NOMO-1 treated with dmso at 0.1 percent for 144 hours (cell line): Measurements from ENCODE around the gene GORASP1.
A peak's percentile ranks its signal among the peaks of the same experiment; 100 is the strongest.

Source experiments
- DNase-seq: peaks from one replicate; lab custom pipeline; 2025; ENCODE audit not compliant: unreplicated experiment; lab: John Stamatoyannopoulos, UW

GORASP1 gene

DNA sequence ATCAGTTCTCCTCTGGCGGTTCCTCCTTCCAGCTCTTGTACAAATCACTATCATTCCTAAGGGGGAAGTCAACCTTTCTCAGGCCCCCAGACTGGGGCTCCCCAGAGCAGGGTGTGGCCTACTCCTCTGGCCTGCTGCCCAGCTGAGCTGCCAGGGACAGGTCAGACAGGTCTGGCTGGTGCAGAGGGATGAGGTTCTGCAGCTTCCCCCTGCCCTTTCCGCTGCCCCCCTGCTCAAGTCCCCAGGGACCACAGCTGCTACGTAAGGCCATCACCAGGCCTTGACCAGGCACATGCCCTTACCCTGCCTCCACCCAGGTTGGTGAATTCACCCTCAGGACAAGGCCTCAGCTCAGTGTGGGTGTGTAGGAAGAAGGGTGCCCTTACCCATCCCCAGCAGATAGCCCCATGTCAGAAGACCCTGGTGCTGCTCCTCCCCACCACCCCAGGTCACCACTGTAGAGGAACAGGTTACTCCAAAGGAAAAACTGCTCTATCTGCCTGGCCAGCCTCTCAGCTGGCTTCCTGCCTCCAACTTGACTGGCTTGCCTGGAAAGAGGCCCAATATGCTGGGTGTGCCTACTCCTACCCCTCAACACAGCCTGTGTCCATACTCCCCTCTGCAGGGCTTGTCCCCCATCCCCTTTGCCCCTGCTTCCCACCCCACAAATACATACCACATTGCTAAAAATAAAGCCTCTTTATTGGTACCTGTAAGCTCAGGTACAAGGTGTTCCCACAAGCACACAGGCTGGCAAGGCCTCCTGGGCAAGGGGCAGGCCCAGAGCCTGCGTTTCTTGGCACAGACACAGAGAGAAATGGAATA is 34.0 kb upstream of the GORASP1 start:
- no peak for DNase-seq

DNA sequence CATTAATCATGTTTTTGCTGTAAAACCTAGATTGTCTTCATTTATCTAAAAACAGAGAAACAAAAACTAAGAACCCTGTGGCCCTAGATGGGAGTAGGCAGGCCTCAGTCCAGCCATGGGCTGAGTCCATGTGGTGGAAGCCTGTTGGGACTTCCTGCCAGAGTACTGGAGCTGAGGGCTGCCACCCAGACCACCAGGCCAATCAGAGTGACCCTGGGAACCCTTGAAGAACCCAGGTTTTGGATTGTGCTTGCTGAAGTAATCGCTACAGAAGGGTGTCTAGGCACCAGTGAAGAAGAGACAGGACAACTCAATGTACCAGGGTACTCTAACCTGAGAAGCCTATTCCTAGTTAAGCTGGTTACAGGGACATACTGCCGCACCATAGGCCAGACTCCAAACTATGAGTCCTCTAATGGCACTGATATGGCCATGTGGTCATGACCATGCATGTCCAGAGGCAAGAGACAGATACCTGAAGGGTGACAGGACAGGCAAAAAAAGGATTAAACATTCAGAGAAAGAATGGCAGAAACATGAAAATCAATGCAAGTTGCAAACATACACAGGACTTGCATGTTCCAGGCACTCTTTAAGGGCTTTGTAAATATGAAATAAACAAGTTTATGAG is 33.0 kb upstream of the GORASP1 start:
- no peak for DNase-seq

DNA sequence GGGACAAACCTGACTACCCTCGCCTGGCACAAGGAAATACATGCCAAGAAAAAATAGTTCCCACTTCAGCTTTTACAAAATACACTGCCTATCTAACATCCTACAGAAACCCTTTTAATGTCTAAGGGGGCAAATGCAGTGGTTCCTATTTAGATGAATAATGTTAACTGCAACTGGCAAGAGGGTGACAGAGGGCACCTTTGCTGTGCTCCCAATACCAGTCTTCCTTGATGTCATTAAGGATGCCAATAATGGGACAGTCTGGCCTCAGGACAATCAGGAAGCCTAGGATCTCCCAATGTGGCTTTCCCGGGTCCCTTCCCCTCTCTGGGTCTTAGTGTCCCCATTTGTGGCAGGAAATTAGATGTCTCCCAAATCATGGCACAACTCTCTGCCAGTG is 32.0 kb upstream of the GORASP1 start:
- no peak for DNase-seq

DNA sequence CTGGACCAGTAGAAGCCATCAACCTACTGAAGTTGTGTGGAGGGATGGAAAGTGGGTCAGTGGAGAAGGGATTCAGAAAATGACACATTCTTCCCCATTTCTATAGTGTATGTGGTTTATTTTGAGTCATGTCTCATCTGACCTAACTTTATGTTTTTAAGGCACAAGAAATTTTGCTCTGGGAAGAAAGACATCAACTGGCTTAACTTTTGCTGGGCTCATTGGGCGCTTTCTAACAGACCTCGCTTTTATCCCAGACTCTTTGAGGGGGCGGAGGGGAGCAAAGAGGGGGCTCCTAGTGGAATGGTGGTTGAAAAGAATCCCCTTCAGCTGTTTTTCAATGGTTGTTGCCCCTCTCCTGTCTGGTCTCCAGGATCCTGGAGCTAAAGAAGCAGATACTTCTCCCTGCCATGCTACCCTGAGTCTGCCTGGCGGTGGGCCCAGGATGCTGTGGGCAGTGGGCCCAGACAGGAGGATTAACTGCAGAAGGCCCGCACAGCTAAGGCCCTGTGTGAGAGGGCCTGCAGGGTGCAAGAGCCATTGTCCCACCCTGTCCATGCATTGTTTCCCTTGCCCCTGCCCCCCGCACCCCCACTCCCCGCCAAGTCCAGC is 31.5 kb upstream of the GORASP1 start:
- no peak for DNase-seq

DNA sequence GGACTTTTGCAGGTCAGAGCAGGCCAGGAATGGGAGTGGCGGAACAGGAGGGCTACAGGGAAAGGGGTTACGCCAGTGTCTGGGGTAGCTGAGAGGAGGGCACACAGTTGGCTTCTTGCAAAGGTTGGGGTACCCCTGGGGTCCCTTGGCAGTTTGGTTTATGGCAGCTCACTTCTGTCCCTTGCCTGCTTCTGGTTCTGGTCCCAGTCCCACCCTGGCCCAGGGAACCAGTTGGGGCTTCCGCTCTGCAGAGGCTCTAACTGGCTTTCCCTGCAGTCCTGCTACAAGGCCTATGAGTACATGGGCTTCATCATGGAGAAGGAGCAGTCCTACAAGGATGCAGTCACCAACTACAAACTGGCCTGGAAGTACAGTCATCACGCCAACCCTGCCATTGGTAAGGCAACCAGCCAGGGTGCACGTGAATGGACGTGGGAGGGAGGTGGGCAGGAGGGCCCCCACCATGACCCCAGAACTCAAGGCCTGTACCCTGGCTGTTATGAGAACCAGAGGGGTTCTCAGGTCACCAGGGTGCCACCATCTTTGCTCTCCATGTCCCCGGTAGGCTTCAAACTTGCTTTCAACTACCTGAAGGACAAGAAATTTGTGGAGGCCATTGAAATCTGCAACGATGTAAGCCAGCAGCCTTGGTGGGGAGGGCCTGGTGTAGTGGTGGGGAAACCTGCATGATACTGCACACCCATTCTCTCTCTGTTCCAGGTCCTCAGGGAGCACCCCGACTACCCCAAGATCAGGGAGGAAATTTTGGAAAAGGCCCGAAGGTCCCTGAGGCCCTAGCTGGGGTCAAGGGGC is 30.8 kb upstream of the GORASP1 start:
- no peak for DNase-seq

DNA sequence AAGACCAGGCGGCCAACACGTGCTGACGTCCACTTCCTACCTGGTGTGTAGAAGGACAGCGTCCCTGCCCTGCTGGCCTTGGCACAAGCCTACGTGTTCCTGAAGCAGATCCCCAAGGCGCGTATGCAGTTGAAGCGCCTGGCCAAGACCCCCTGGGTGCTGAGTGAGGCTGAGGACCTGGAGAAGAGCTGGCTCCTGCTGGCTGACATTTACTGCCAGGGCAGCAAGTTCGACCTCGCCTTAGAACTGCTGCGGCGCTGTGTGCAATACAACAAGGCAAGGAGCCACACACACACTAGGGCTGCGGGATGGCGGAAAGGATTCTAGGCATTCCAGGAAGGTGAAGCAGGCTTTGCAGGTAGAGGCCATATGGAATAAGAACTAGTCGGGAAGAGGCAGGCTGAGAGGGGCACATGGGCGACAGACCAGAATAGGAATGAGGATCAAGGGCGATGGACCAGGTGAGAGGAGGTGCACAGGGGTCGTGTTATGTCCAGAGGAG is 30.1 kb upstream of the GORASP1 start:
- no peak for DNase-seq

DNA sequence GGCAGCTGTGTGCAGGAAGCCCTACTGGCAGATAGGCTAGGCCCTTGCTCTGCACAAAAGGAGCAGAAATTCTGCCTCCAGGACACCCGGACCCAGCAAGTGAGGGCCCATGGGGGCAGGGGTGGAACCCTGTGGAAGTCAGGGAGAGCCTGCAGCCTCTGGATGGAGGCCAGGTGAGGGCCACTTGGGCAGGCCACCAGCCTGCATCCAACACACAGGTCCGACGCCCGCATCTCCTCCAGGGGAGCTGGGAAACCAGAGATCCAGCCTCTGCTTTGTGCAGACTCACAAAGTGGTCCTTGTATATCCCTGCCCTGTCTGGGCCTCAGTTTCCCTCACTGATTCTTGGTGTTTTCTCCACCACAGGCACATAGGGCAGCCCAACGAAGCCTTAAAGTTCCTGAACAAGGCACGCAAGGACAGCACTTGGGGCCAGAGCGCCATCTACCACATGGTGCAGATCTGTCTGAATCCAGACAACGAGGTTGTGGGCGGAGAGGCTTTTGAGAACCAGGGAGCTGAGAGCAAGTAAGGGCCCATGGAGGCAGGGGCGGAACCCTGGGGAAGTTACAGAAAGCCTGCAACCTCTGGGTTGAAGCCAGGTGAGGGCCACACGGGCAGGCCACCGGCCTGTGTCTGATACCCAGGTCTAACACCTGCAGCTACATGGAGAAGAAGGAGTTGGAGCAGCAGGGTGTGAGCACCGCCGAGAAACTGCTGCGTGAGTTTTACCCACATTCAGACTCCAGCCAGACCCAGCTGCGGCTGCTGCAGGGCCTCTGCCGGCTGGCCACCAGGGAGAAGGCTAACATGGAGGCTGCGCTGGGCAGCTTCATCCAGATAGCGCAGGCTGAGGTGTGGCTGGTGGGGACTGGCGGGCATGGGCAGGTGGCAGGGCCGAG is 29.4 kb upstream of the GORASP1 start:
- no peak for DNase-seq

DNA sequence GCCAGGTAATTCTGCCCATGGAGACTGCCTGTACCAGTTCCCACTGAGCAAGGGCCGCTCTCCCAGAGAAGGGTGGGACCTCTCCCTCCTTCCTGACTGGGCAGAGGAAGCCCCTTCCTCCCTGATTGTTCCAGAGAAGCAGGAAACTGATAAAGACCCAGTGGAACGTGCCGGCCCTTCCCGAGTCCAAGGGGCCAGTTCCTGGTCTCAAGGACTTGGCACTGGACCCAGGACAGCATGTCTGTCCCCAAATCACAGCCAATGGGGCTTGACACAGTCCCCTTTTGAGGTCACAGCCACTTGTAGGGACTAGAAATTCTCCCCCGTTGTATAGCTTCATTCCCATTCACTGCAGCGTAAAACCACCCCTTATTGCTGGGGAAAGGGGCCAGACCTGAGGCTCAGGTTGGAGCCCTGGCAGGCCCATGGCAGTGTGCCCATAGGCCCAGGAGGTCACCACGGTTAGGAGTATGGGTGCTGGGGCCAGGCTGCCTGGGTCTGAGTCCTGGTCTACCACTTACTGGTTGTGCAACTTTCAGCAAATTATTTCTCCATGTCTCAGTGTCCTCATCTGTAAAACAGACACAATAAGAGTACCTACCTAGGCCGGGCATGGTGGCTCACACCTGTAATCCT is 27.9 kb upstream of the GORASP1 start:
- DNase-seq = no peak

DNA sequence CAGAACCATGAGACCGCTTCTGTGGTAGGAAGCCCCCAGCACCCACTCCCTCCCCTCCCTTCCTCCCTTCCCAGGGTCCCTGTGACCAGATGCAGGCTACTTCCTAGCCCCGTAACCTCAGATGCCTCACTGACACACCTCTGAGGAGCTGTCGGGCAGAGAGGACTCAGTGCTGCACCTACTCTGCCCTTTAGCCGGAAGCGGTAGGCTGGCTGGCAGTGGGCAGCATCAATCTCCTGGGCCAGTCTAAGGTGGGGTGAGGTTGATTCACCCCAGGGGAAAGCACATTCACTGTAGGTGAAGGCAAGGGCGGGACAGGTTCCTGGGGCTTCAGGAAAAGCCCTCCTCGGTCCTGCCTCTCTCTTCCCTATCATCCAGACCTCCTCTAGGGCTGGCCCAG is 26.9 kb upstream of the GORASP1 start:
- DNase-seq = no peak

DNA sequence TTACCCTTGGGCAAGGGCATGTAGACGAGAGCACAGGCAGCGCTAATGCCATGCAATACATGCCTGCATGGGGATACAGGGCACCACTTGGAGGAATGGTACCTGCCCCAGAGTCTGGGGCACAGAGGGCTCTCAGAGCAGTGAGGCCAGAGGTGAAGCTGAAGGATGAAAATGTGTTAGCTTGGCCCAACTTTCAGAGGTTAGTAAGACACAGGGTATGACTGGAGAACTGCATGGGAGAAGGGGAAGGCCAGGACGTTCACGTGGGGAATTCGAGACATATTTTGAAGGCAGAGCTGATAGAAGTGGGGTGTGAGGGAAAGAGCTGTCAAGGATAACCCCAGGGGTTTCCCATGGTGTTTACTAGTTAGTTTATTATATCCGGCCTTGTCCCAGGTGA is 26.4 kb upstream of the GORASP1 start:
- DNase-seq = no peak

DNA sequence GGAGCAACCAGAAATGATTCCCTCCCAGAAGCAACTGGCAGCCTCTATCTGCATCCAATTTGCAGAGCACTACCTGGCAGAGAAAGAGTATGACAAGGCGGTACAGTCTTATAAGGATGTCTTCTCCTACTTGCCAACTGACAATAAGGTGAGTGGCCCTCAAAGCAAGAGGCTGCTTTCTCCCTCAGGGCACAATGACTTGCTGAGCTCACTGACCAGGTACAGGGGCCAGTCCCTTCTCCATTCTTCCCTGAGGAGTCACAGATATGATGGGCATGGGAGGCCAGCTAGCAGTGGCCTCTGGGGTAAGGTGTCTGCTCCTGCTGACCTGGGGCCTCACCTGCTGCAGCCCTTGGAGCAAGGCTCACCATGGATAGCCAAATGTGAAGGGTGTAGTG is 25.7 kb upstream of the GORASP1 start:
- DNase-seq = no peak

DNA sequence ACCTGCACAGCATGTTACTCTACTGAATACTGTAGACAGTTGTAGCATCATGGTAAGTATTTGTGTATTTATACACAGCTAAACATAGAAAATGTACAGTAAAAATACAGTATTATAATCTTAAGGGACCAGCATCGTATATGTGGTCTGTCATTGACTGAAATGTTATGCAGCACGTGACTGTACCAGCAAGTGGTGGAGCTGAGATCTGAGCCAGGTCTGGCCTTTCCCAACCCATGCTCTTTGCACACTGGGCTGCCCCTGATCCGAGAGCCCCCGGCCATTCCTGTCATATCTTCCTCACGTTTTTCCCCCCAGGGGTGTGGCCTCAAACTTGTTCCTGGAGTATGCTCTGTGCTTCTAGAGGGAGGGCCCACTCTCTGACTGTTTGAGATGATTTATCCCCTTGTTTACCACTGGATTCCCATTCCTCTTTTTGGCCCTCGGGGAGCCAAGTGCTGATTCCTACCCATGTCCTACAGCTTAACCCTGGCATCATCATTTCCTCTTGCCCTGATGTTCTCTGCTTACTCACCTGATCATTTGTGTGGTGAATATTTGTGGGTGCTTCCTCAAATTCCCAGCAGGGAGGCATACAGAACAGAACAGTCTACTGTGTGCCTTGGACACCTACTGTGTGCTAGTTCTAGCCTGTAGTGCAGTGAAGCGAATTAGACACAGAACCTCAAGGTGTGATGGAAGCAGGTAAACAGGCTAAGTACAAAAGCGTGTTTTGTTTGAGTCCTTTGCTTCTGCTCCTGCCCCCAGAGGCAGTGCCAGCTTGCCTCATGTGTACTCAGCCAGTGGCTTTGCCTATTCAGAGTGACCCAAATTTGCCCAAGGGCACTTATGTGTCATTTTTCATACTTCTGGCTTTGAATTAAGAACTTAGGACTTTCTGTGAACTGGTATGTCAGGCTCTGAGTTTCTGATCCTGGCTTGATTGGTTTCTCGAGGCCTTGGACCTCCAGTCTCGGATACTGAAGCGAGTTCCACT is 25.0 kb upstream of the GORASP1 start:
- no peak for DNase-seq

DNA sequence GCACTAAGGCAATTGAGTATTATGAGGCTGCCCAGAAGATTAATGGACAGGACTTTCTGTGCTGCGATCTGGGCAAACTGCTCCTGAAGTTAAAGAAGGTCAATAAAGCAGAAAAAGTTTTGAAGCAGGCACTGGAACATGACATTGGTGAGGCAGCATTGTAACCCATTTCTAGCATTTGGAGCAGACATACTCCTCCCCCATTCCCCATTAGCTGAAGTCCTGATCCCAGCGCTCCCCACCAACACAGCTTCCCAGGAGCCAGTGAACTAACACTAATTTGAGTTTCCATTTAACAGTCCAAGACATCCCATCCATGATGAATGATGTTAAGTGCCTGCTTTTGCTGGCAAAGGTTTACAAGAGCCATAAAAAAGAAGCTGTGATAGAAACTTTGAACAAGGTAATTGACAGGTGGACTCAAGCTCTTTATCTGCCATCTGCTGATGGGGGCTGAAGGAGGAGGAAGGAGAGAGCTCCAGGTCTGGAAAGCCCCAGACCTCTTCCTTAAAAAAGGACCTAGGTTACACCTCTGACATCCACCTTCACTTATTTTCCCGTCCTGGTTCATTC is 23.4 kb upstream of the GORASP1 start:
- DNase-seq = no peak

DNA sequence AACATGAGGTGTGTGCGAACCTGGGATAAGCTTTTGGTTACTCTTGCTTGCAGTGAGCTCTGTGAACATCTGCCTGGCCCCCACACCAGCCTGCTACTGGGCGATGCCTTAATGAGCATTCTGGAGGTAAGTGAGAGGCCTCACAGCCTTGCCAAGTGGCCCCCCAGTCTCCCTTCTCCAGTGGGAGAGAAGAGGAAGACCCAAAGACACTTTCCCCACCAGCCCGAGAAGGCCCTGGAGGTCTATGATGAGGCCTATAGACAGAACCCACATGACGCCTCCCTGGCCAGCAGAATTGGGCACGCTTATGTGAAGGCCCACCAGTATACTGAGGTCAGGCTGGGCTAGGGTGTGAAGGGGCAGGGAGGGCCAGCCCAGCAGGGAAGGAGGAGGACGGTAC is 22.6 kb upstream of the GORASP1 start:
- no peak for DNase-seq

DNA sequence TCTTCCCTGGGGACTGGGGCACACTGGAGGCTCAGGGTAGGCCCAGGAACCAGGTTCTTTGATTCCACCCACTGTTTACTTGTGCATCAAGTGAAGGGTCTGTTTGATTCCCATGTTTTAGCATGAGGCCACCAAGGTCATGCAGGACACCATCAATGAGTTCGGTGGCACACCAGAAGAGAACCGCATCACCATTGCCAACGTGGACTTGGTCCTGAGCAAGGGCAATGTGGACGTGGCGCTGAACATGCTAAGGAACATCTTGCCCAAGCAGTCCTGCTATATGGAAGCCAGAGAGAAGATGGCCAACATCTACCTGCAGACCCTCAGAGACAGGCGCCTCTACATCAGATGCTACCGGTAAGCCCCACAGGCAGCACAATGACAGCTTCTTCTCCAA is 21.5 kb upstream of the GORASP1 start:
- DNase-seq = no peak

DNA sequence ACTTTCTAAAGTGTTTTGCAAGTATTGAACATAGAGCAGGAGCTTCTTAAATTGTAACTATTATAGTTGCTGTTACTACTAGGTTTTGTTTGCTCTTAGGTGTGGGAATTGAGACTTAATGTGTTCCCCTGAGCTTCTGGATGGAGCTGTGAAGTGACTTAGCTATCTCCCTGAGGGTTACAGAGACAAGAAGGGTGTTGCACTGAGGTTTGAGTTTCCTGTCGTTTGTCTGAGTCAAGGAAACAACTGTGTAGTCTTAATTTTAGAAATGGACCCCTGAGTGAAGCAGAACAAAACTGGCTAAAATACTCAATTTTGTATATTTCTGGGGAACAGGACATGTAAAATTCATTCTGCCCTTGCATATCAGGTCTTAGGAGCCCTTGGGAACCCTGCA is 20.5 kb upstream of the GORASP1 start:
- no peak for DNase-seq

DNA sequence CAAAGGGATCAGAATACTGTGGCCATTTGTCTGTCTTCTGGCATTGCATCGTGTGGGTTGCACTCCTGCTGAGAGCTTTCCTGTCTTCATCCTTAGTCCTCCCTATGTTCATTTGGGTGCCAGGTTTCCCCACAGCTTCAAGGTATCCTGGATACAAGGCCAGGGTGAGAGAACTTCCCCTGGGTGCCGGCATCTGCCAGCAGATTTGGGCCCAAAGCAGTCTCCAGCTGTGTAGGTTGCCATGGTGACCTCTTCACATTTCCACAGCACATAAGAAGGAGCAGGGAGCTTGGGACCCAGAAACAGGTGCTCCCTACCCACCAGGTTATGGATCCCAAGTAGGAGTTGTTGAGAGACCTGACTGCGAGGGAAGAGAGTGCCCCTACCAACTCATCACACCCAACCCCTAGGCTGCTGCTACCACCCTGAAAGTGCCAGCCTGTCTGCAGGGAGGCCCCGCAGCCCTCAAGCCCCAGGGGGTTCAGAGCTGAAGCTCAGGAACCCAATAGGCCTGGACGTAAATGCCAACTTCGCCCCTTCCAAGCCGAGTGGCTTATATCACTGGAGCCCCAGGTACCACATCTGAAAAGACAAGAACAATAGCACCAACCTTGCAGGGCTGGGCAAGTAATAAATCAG is 20.0 kb upstream of the GORASP1 start:
- no peak for DNase-seq

DNA sequence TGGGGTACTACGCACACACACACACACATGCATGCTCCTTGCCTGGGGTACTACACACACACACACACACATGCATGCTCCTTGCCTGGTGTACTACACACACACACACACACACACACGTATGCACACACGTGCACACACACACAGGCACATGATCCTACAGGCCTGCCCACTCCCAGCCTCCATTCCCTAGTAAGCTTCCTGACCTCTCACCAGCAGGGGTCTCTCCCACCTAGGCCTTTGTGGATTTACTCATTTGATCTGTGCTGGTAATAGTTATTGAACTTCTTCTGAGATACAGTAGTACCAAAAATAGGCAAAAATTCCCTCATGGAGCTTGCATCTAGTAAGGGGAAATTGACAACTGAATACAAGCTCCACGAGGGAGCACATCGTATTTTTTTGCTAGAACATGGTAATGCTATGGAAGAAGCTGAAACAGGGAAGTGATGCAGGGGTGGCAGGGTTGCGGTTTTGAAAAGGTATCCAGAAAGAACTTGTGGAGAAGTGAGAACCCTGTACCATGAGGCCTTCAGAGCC is 19.2 kb upstream of the GORASP1 start:
- DNase-seq = peak; percentile 50
